DOHH2 (cell line): ENCODE results near the gene FBN1.

Source experiments
- EZH2phosphoT487 ChIP-seq: fragments of 200-600 bp; sonication (generic); IDR thresholded peaks from 2 replicates; pipeline ENCODE4 v1.6.1; 2017; ENCODE audit warnings: borderline replicate concordance, mild to moderate bottlenecking, antibody characterized with exemption, low read length, moderate library complexity, mixed read lengths
- TF ChIP-seq, protein P1 (sequence below): fragments of 200-600 bp; sonication (generic); IDR thresholded peaks from one replicate; pipeline ENCODE4 v1.5.1; 2014; ENCODE audit warnings: antibody characterized with exemption, mild to moderate bottlenecking, low read depth, low read length; ENCODE audit not compliant: poor library complexity, severe bottlenecking

DNA sequence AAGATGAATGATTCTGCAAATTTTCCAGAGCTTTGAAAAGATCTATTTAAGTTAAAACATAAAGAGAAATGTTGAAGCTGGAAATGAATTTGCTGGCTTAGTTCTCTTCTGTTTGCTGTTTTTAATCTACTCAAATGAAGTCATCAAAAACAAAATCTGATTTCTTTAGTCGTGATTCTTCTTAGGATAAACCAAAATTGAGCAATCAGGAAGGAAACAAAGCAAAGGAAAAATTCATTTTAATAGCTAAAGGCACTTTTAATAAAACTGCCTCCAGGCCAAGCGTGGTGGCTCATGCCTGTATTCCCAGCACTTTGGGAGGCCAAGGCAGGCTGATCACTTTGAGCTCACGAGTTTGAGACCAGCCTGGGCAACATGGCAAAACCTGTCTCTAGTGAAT lies 223.1 kb downstream of the FBN1 start:
- TF ChIP-seq, protein P1, sequence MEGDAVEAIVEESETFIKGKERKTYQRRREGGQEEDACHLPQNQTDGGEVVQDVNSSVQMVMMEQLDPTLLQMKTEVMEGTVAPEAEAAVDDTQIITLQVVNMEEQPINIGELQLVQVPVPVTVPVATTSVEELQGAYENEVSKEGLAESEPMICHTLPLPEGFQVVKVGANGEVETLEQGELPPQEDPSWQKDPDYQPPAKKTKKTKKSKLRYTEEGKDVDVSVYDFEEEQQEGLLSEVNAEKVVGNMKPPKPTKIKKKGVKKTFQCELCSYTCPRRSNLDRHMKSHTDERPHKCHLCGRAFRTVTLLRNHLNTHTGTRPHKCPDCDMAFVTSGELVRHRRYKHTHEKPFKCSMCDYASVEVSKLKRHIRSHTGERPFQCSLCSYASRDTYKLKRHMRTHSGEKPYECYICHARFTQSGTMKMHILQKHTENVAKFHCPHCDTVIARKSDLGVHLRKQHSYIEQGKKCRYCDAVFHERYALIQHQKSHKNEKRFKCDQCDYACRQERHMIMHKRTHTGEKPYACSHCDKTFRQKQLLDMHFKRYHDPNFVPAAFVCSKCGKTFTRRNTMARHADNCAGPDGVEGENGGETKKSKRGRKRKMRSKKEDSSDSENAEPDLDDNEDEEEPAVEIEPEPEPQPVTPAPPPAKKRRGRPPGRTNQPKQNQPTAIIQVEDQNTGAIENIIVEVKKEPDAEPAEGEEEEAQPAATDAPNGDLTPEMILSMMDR: no peak
- TF ChIP-seq EZH2phosphoT487: no peak
